ENCODE data around the gene AARS2.

Gene AARS2

DNA sequence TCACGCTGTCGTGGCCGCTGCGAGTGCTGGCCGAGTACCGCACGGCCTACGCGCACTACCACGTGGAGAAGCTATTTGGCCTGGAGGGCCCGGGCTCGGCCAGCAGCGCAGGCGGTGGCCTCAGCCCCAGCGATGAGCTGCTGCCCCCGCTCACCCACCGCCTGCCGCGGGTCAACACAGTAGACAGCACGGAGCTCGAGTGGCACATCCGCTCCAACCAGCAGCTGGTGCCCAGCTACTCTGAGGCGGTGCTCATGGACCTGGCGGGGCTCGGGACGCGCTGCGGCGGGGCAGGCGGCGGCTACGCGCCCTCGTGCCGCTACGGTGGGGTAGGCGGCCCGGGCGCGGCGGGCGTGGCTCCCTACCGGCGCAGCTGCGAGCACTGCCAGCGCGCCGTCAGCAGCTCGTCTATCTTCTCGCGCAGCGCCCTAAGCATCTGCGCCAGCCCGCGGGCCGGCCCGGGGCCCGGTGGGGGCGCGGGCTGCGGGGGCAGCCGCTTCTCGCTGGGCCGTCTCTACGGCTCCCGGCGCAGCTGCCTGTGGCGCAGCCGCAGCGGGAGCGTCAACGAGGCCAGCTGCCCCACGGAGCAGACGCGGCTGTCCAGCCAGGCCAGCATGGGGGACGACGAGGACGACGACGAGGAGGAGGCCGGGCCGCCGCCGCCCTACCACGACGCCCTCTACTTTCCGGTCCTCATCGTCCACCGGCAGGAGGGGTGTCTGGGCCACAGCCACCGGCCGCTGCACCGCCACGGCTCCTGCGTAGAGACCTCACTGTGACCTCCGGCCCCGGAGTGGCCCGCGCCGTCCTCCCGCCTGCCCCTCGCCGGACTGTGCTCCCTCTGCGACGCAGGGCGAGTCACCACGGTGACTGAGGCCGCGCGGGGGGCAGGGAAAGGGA, 37.1 kb downstream of the AARS2 start:
- DNase-seq (ENCODE audit: low read depth): no peak

DNA sequence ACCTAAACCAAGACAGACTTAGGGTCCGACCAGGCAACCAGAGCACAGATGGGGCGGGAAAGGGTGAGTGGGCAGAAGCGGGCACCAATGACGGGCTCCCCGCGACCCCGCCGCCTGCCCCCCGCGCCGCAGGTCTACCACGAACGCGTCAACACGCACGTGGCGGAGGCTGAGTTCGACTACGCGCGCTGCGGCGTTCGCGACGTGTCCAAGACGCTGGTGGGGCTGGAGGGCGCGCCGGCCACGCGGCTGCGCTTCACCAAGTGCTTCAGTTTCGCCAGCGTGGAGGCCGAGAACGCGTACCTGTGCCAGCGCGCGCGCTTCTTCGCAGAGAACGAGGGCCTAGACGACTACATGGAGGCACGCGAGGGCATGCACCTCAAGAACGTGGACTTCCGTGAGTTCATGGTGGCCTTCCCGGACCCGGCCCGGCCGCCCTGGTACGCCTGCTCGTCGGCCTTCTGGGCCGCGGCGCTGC, 37.8 kb downstream of the AARS2 start:
- no peak for DNase-seq (ENCODE audit: low read depth)

- no peak for DNase-seq (ENCODE audit: low read depth)
These were observed 39.5 kb downstream of the AARS2 start for GRCh38 chr6:44273617-44274016.

DNA sequence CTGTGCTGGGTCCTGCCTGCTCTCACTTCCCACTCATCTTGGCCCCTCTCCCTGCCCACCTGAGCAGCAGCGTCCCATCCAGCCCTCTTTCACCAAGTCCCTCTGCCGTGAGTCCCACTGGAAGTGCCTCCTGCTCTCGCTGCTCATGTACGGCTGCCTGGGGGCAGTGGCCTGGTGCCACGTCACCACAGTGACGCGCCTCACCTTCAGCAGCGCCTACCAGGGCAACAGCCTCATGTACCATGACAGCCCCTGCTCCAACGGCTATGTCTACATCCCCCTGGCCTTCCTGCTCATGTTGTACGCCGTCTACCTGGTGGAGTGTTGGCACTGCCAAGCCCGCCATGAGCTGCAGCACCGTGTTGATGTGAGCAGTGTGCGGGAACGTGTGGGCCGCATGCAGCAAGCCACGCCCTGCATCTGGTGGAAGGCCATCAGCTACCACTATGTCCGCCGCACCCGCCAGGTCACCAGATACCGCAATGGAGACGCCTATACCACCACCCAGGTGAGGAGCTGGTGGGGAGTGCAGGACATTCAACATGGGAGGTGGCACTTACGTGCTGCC, 40.1 kb downstream of the AARS2 start:
- DNase-seq (ENCODE audit: low read depth): no peak

GRCh38 chr6:44272529-44272928, 40.6 kb downstream of the AARS2 start:
- no peak for DNase-seq (ENCODE audit: low read depth)

DNA sequence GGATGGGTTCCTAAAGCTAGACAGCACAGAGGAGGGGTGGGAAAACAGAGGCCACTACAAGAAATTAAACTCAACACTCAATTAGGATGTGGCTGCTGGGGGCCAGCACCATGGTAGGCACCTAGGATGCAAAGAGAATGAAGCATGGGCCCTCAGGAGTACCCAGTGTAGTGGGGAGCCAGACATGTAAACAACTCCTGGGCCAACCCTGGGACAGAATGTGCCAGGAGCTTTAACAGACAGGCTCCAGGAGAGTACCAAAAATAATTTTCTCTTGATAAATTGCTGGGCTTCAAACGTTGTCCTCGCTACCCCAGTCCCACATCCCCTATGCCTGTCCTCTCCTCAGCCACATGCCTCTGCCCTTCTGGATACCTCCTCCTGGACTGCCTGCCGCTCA, 41.2 kb downstream of the AARS2 start:
- DNase-seq (ENCODE audit: low read depth): no peak

DNA sequence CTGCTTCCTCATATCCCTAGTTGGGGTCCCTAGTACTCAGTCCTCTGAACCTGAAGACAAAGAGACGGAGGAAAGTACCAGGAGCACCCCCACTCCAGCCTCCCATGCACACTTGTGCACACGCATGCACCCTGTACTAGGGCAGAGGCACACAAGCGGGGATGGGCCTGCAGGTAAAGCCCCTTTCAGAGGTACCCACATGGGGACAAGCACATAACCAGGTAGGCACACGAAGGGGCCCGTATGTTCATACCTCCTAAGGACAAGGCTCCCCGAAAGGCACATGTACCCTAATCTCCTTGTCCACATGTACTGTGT, 41.8 kb downstream of the AARS2 start:
- no peak for DNase-seq (ENCODE audit: low read depth)

- no peak for DNase-seq (ENCODE audit: low read depth)
These were observed 42.4 kb downstream of the AARS2 start for GRCh38 chr6:44270526-44271405.

- DNase-seq (ENCODE audit: low read depth): no peak
These were observed 43.1 kb downstream of the AARS2 start, which contains the start of gene TMEM151B for GRCh38 chr6:44269921-44270525. Gene TMEM151B (plus strand): TSS chr6:44270450. CDS start chr6:44270743, 293 bp downstream.

DNA sequence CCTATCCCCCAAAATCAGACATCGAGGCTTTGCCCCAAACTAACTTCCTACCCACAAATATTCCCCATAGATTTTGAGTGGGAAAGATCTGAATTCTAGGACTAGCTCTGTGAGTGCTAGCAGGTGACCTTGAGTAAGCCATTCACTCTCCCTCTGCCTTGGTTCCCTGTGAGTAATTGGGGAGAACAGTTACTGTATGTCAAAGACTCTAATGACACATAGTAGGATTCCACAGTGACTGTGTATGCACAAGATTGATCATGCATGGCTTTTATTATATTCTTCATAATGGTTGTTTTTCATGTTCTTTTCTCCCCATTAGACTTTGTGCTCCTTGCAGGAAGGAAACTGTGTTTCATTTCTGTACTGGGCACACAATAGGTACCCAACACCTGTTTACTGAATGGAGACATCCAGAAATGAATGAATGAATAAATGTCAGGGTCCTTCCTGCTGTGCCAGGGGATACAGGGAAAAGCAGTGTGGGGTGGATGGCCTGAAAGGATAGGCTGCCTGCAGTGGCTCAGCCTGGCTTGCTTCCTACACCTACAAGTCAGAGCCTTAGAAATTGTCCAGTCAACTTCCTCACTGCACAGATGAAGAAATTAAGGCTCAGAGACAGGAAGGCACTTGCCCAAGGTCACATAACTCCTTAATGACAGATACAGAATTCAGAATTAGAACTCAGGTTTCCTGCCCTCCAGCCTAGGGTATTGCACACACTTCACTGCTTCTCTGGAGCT, 43.8 kb downstream of the AARS2 start:
- DNase-seq (ENCODE audit: low read depth): no peak

GRCh38 chr6:44268095-44268628, 45.0 kb downstream of the AARS2 start:
- DNase-seq (ENCODE audit: low read depth): no peak

DNA sequence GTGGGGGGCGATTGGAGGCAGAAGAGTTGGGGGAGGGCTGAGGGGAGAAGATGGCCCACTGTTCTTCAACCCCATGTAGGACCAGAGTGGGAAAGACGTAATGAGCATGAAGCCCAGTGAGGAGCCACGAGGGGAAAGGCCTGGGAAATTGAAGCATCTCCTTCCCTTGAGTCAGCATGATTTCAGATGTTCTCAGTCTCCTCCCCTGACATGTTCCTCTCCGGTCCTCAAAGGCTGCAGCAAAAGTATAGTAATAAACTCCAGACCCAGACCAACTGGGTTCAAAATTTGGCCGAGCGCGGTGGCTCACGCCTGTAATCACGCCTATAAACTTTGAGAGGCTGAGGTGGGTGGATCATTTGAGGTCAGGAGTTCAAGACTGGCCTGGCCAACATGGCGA, 45.9 kb downstream of the AARS2 start:
- no peak for DNase-seq (ENCODE audit: low read depth)

GRCh38 chr6:44266347-44266746, 46.8 kb downstream of the AARS2 start:
- DNase-seq (ENCODE audit: low read depth): no peak

DNA sequence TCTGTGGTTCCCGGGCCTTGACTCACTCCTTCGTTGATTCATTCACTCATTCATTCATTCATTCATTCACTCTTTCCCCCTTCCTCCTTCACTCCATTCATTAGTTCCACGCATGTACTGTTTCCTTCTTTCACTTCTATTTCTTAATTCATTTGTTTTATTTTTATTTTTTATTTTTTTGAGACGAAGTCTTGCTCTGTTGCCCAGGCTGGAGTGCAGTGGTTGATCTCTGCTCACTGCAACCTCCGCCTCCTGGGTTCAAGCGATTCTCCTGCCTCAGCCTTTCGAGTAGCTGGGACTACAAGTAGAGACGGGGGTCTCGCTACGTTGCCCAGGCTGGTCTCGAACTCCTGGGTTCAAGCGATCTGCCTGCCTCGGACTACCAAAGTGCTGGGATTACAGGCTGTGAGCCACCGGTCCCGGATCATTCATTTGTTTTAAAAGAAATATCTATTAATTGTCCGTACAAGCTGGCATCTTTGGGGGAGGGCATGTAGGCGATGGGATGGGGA, 47.4 kb downstream of the AARS2 start:
- DNase-seq (ENCODE audit: low read depth): no peak

DNA sequence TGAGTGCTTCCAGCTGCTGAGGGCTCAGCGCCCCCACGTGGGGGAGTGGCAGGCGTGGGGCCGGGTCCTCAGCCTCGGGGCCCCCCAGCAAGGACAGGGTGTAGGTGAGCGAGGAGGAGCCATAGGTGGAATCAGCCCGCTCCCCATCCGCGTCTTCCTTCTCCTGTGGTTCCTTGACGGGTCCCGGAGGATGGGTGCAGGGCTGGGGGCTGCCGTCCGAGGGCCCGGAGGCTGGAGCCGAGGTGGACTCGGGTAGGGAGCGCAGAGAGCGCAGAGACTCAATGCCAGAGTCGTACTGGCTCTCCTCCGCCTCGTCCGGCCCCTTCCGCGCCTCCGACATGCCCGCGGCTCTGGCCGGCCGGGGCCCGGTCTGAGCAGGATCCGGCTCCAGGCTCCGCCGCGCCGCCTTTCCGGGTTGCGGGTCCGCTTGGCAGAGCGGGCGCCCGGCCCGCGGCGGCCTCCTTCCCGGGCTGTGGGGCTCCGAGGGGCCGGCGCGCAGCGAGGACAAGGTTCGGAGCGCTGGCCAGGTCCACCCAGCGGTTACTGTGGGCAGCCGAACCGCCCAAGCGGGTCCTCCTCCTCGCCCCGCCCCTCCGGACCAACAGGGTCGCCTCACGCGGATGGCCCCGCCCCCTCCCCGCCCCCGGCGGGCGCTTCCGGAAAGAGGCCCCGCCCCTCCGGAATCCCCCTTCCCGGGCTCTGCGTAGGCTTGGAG, 48.0 kb downstream of the AARS2 start, which contains the start of gene NFKBIE:
TSS of gene NFKBIE (minus strand) at position 545 of the 715 bp plus-strand sequence. CDS start at position 340, 205 bp downstream.
- peak; percentile 92 for DNase-seq (ENCODE audit: low read depth)

DNA sequence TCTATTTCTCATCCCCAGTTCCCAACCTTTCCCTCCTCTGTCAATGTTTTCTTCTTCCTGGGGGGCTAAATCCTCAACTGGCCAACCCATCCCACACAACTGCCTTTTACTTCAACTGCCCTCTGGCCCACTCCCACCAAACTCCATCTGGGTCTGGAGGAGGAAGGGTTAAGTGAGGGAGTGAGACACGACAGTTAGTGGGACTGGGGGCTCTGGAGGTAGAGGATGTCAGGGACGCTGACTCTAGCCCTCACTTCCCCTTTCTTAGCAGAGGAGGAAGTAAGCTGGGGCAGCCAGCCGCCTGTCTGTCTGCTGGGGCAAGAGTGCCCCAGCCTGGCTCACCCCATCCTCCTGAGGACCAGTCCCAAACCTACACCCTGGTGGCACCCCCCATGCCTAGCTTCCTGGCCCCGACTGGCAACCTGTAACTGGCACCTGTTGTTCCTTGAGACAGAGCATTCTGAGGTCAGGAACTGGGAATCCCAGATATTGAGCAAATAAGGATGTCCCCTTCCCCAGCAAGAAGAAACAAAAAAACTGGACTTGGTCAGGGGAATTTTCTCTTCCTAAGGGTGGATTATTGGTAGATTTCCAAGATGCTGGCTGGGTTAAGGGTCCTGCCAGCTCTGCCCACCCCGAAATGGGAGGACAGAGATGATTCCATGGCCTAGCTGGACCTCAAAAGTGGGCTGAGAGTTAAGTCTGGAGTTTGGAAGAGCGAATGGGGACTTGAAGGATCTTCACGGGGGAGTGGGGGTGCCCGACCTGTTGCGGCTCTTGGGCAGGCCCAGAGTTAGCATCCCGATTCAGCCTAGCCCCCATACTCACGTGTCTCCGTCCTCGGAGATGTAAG, 48.8 kb downstream of the AARS2 start:
- DNase-seq (ENCODE audit: low read depth): no peak

GRCh38 chr6:44263354-44264100, 49.6 kb downstream of the AARS2 start:
- no peak for DNase-seq (ENCODE audit: low read depth)
